Caco-2 (cell line): ENCODE results near the gene PHGDH. TPM values are rescaled to one million over a fixed set of nuclear protein-coding genes. Genes with fewer than 3 reads are reported as not detected.
A peak's percentile ranks its signal among the peaks of the same experiment; 100 is the strongest.

Experiments
- BruUV-seq: library from RNA; stranded (reverse); fragments of 400-500 nt; replicated peaks from 2 replicates; lab custom pipeline; 2021; lab: Mats Ljungman, UMichigan
- CTCF ChIA-PET: fragments of 300-600 bp; sonication (Branson Sonifier 250); formaldehyde crosslinking; loops from one replicate; lab custom pipeline; 2022; ENCODE audit warnings: antibody characterized with exemption; lab: Charles Lee
- POLR2A ChIA-PET: fragments of 300-600 bp; sonication (Branson Sonifier 250); formaldehyde crosslinking; loops from one replicate; lab custom pipeline; 2022; ENCODE audit warnings: antibody characterized with exemption; lab: Charles Lee
- DNase-seq, 2 experiments: peaks; one replicate each; pipeline versions ENCODE4 v3.0.0 to v3.0.0-alpha.2; 2020 to 2022
- H3K27me3 ChIP-seq: replicated peaks from 2 replicates; pipeline ENCODE4 v1.6.0; 2011; ENCODE audit warnings: low read length; ENCODE audit not compliant: control insufficient read depth, insufficient read depth
- H3K36me3 ChIP-seq: 2 replicates; pipeline ENCODE4 v1.5.1; 2011; ENCODE audit warnings: low read length; ENCODE audit not compliant: control insufficient read depth, insufficient read depth
- H3K4me1 ChIP-seq: fragments of 250-450 bp; sonication (Bioruptor Pico); 2 replicates; pipeline ENCODE4 v1.5.1; 2020; ENCODE audit warnings: mild to moderate bottlenecking
- H3K4me3 ChIP-seq: 2 replicates; pipeline ENCODE4 v1.5.1; 2011; ENCODE audit warnings: low read depth, mild to moderate bottlenecking, control low read depth, low read length
- H3K9me3 ChIP-seq: fragments of 250-450 bp; sonication (Bioruptor Pico); 2 replicates; pipeline ENCODE4 v1.5.1; 2020; ENCODE audit warnings: mild to moderate bottlenecking, moderate library complexity
- H3K27ac Mint-ChIP-seq: one replicate; pipeline ENCODE4 v1.8.0; 2022; ENCODE audit warnings: mixed read lengths; ENCODE audit not compliant: unreplicated experiment
- H3K27me3 Mint-ChIP-seq: one replicate; pipeline ENCODE4 v1.8.0; 2022; ENCODE audit warnings: mixed read lengths; ENCODE audit not compliant: insufficient read depth, unreplicated experiment
- H3K36me3 Mint-ChIP-seq: one replicate; pipeline ENCODE4 v1.8.0; 2022; ENCODE audit warnings: mild to moderate bottlenecking, mixed read lengths; ENCODE audit not compliant: insufficient read depth, unreplicated experiment
- H3K4me1 Mint-ChIP-seq: one replicate; pipeline ENCODE4 v1.8.0; 2022; ENCODE audit warnings: low read depth, mixed read lengths; ENCODE audit not compliant: unreplicated experiment
- H3K4me3 Mint-ChIP-seq: one replicate; pipeline ENCODE4 v1.8.0; 2022; ENCODE audit warnings: mild to moderate bottlenecking, moderate library complexity, mixed read lengths; ENCODE audit not compliant: unreplicated experiment
- H3K9me3 Mint-ChIP-seq: one replicate; pipeline ENCODE4 v1.8.0; 2022; ENCODE audit warnings: mixed read lengths; ENCODE audit not compliant: unreplicated experiment
- intact Hi-C: fragments of 100-400 bp; cut with micrococcal nuclease; formaldehyde crosslinking; loops from one replicate; pipeline ENCODE4 v1.10.0; 2022; ENCODE audit not compliant: unreplicated experiment
- total RNA-seq: library from RNA; stranded (reverse); gene quantifications from 2 replicates; pipeline ENCODE4 v1.2.3, GENCODE V29; 2022
- TF ChIP-seq, protein P1 (sequence below), 2 experiments: fragments of 200-600 bp in 1 of 2; IDR thresholded peaks; 1 replicate in 1 of 2; 2 replicates in 1 of 2; pipeline versions ENCODE4 v1.5.1 to v1.8.0; 2011 to 2022; ENCODE audit warnings: antibody characterized with exemption in 1 of 2, control low read depth in 1 of 2, inconsistent platforms in 1 of 2, low read depth in 1 of 2, low read length in 1 of 2, mild to moderate bottlenecking in 1 of 2, moderate library complexity in 1 of 2; ENCODE audit not compliant: insufficient read depth in 1 of 2, severe bottlenecking in 1 of 2, unreplicated experiment in 1 of 2

Gene PHGDH
- total RNA-seq, 1 experiment from 2014 or later: 410 TPM

DNA sequence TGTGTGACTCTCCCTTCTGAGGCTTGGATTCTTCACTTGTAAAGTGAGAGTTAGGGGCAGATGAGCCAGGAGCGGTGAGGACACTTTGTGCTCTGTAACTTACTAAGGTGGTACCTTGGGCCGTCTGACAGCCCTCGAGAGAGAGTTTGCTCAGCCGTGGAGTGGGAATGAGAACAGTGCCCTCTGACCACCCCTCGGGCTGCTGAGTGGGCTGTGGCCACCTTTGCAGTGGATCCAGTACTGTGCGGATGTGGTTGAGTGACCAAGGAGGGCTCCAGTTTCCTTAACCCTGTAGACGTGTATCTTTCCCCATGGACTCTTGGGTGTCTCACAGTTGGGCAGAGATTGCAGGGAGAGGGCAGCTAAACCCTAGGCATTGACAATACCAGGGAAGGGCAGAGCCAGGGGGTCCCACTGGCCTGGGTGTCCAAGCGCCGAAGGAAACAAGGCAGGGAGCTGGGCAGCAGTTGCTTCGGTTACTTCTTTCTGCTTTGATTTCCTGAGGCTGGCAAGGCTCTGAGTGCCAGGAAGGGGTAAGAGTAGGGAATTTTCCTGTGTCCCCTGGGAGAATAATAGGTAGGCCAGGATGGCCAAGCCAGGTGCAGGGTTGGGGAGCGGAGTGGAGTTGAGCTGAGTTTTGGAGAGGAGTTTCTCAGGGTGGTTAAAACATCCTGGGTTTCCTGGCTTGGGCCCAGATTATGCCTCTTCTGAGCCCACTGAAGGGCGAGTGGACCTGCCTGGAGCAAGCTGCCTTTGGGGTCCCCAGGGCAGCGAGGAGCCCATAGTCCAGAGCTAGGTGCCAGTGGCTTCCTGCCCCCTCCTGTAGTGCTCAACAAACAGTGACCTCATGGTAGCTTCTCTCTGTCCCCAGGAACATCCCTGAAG is 29.4 kb downstream of the PHGDH start:
- intact Hi-C loops: no loop called here
- DNase-seq: no peak

DNA sequence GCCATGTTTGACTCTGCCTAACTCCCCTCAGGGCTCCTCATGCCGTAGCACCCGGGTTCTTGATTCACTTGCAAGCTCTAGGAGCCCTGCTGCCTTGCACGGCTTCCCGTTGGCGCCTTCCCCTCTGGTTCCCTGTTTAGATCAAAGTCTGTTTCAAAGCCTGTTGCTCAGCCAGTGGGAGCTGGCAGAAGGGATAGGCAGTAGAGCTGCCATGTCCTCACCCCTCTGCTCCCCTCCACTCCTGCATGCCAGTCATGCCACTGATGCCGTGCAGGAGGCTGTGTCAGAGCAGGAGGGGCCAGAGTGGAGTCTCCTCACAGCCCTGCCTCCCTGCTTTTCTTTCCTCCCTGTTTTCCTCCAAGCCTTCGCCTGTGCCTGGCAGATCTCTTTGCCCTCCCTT is 30.5 kb downstream of the PHGDH start:
- TF ChIP-seq, protein P1, sequence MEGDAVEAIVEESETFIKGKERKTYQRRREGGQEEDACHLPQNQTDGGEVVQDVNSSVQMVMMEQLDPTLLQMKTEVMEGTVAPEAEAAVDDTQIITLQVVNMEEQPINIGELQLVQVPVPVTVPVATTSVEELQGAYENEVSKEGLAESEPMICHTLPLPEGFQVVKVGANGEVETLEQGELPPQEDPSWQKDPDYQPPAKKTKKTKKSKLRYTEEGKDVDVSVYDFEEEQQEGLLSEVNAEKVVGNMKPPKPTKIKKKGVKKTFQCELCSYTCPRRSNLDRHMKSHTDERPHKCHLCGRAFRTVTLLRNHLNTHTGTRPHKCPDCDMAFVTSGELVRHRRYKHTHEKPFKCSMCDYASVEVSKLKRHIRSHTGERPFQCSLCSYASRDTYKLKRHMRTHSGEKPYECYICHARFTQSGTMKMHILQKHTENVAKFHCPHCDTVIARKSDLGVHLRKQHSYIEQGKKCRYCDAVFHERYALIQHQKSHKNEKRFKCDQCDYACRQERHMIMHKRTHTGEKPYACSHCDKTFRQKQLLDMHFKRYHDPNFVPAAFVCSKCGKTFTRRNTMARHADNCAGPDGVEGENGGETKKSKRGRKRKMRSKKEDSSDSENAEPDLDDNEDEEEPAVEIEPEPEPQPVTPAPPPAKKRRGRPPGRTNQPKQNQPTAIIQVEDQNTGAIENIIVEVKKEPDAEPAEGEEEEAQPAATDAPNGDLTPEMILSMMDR (IDR thresholded peaks at IDR 0.05; ENCODE audit: insufficient read depth in 1 of 2, low read depth in 1 of 2, low read length in 1 of 2, severe bottlenecking in 1 of 2, unreplicated experiment in 1 of 2): no peak
- POLR2A ChIA-PET: no interaction called here
- Histone ChIP-seq H3K4me3 (no peak overlapping the region), H3K27me3 (no peaks in the 10 kb centered on the region), H3K9me3 (no peaks in the 10 kb centered on the region), H3K36me3 (peaks cover 3% of the 10 kb centered on the region), H3K4me1 (peaks cover 8% of the 10 kb centered on the region; the same call in 1 of the 2 replicates)
- Mint-ChIP-seq H3K27me3 (no peaks in the 10 kb centered on the region), H3K36me3 (peaks cover 91% of the 10 kb centered on the region), H3K27ac (no peak overlapping the region), H3K9me3 (no peaks in the 10 kb centered on the region), H3K4me3 (no peak overlapping the region), H3K4me1 (peaks cover 13% of the 10 kb centered on the region)
- BruUV-seq: no TSS peak
- intact Hi-C loops: no loop called here
- CTCF ChIA-PET: no interaction called here
- no peak for DNase-seq

More for the DNA sequence above, 29.4 kb downstream of the PHGDH start:
- Histone ChIP-seq H3K9me3 (no peaks in the 10 kb centered on the region), H3K4me3 (no peak overlapping the region), H3K4me1 (peaks cover 8% of the 10 kb centered on the region; the same call in 1 of the 2 replicates), H3K27me3 (no peaks in the 10 kb centered on the region), H3K36me3 (peaks cover 3% of the 10 kb centered on the region)
- BruUV-seq: no TSS peak
- H3K27ac Mint-ChIP-seq: peak overlapping the region; percentile 48
- H3K9me3 Mint-ChIP-seq: no peaks in the 10 kb centered on the region
- TF ChIP-seq, protein P1 (IDR thresholded peaks at IDR 0.05; ENCODE audit: insufficient read depth in 1 of 2, low read depth in 1 of 2, low read length in 1 of 2, severe bottlenecking in 1 of 2, unreplicated experiment in 1 of 2): no peak
- no peaks in the 10 kb centered on the region for H3K27me3 Mint-ChIP-seq
- peaks cover 92% of the 10 kb centered on the region for H3K36me3 Mint-ChIP-seq
- peaks cover 13% of the 10 kb centered on the region for H3K4me1 Mint-ChIP-seq
- CTCF ChIA-PET: no interaction called here
- POLR2A ChIA-PET: no interaction called here
- H3K4me3 Mint-ChIP-seq: no peak overlapping the region

DNA sequence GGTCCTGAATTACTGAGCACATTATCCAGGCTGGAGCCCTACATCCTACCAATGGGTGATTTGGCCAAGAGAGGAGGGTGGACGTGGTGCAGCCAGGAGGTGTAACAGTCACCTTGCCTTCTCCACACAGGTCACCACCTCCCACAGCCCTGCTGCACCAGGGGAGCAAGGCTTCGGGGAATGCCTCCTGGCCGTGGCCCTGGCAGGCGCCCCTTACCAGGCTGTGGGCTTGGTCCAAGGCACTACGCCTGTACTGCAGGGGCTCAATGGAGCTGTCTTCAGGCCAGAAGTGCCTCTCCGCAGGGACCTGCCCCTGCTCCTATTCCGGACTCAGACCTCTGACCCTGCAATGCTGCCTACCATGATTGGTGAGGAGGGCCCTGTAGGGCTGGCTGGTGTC is 30.9 kb downstream of the PHGDH start:
- Histone ChIP-seq H3K4me3 (no peak overlapping the region), H3K27me3 (no peaks in the 10 kb centered on the region), H3K36me3 (peaks cover 3% of the 10 kb centered on the region), H3K9me3 (no peaks in the 10 kb centered on the region), H3K4me1 (peaks cover 8% of the 10 kb centered on the region; the same call in 1 of the 2 replicates)
- DNase-seq: no peak
- Mint-ChIP-seq H3K36me3 (peaks cover 86% of the 10 kb centered on the region), H3K9me3 (no peaks in the 10 kb centered on the region), H3K27me3 (no peaks in the 10 kb centered on the region), H3K27ac (no peak overlapping the region), H3K4me1 (peaks cover 13% of the 10 kb centered on the region), H3K4me3 (no peak overlapping the region)
- CTCF ChIA-PET: no interaction called here
- TF ChIP-seq, protein P1 (IDR thresholded peaks at IDR 0.05; ENCODE audit: insufficient read depth in 1 of 2, low read depth in 1 of 2, low read length in 1 of 2, severe bottlenecking in 1 of 2, unreplicated experiment in 1 of 2): no peak
- BruUV-seq: no TSS peak
- POLR2A ChIA-PET: no interaction called here
- intact Hi-C loops: no loop called here
